HepG2 (cell line): ENCODE data around the gene WDR76. TPM values are rescaled to one million over a fixed set of nuclear protein-coding genes. Genes with fewer than 3 reads are reported as not detected.

Experiments
- ATF7-NPFF ChIP-seq: sonication (generic); formaldehyde crosslinking; IDR thresholded peaks from 2 replicates; pipeline ENCODE4 v1.8.1; 2023; ENCODE audit warnings: mild to moderate bottlenecking, low read depth, missing genetic modification reagents, moderate library complexity
- GABPB1 ChIP-seq: IDR thresholded peaks from 2 replicates; pipeline ENCODE4 v1.6.1; 2016; ENCODE audit warnings: mild to moderate bottlenecking, missing genetic modification reagents, moderate library complexity, missing compliant biosample characterization
- IKZF1 ChIP-seq: fragments of 450-650 bp; IDR thresholded peaks from 2 replicates; pipeline ENCODE4 v1.7.1; 2016
- MIXL1 ChIP-seq: IDR thresholded peaks from 2 replicates; pipeline ENCODE4 v1.6.1; 2016
- RAD21 ChIP-seq: fragments of 450-650 bp; formaldehyde crosslinking; IDR thresholded peaks from 2 replicates; pipeline ENCODE4 v1.5.0; 2020; ENCODE audit warnings: mild to moderate bottlenecking
- SALL2 ChIP-seq: sonication (generic); formaldehyde crosslinking; IDR thresholded peaks from 2 replicates; pipeline ENCODE4 v1.8.1; 2023; ENCODE audit warnings: mild to moderate bottlenecking, missing genetic modification reagents, inconsistent platforms
- SIN3A ChIP-seq: IDR thresholded peaks from 2 replicates; pipeline ENCODE4 v1.6.1; 2011; ENCODE audit warnings: low read depth, mild to moderate bottlenecking, control low read depth, low read length, borderline replicate concordance
- THAP11 ChIP-seq: IDR thresholded peaks from 2 replicates; pipeline ENCODE4 v1.6.1; 2016; ENCODE audit warnings: missing biosample characterization, missing genetic modification reagents
- U2AF1 ChIP-seq: fragments of 200-400 bp; formaldehyde crosslinking; optimal IDR thresholded peaks from 2 replicates; pipeline ENCODE3; 2017; ENCODE audit warnings: mild to moderate bottlenecking, low read depth, low read length
- XRCC5 ChIP-seq: fragments of 200-400 bp; formaldehyde crosslinking; optimal IDR thresholded peaks from 2 replicates; pipeline ENCODE3; 2017; ENCODE audit warnings: mild to moderate bottlenecking, low read length
- YY1 ChIP-seq: IDR thresholded peaks from 2 replicates; pipeline ENCODE4 v1.6.1; 2011; ENCODE audit warnings: low read length, low read depth, moderate library complexity, mild to moderate bottlenecking; ENCODE audit not compliant: insufficient read depth, insufficient replicate concordance
- ZFYVE20 ChIP-seq: sonication (generic); formaldehyde crosslinking; IDR thresholded peaks from 2 replicates; pipeline ENCODE4 v1.8.0; 2023; ENCODE audit warnings: low read depth, mild to moderate bottlenecking, moderate library complexity, missing genetic modification reagents, borderline replicate concordance
- ZNF121 ChIP-seq: sonication (generic); formaldehyde crosslinking; IDR thresholded peaks from 2 replicates; pipeline ENCODE4 v1.5.0; 2020; ENCODE audit warnings: mild to moderate bottlenecking, missing genetic modification reagents
- ZNF33B ChIP-seq: sonication (generic); formaldehyde crosslinking; IDR thresholded peaks from 2 replicates; pipeline ENCODE4 v1.5.1; 2020; ENCODE audit warnings: mild to moderate bottlenecking, missing genetic modification reagents
- ZNF792 ChIP-seq: IDR thresholded peaks from 2 replicates; pipeline ENCODE4 v1.6.1; 2016
- ZNF841 ChIP-seq: sonication (generic); formaldehyde crosslinking; IDR thresholded peaks from 2 replicates; pipeline ENCODE4 v1.8.1; 2023; ENCODE audit warnings: missing genetic modification reagents, borderline replicate concordance
- ZSCAN29 ChIP-seq: sonication (generic); formaldehyde crosslinking; conservative IDR thresholded peaks from 2 replicates; pipeline ENCODE4 v1.4.0; 2020; ENCODE audit warnings: mild to moderate bottlenecking, missing genetic modification reagents
- ZSCAN30 ChIP-seq: sonication (generic); formaldehyde crosslinking; IDR thresholded peaks from 2 replicates; pipeline ENCODE4 v1.5.0; 2020; ENCODE audit warnings: mild to moderate bottlenecking, missing genetic modification reagents
- polyA plus RNA-seq, 8 experiments: library from polyadenylated mRNA; depleted of rRNA in 3 of 8; stranded (reverse) in 7 of 8; unstranded in 1 of 8; fragments of >200 nt; fragmentation: Illumina TruSeq in 4 of 8; extraction: Trizol in 4 of 8; gene quantifications; 2 replicates each; pipeline versions ENCODE4 v1.2.1 to v1.2.3, GENCODE V29; 2011 to 2016; ENCODE audit warnings: low read depth in 4 of 8, missing spikeins in 1 of 8, mixed read lengths in 1 of 8; ENCODE audit not compliant: insufficient read depth in 1 of 8
- total RNA-seq, 5 experiments: library from RNA; depleted of rRNA; stranded (reverse); fragments of >200 nt; fragmentation: Illumina TruSeq; extraction: Trizol; gene quantifications; 2 replicates each; pipeline ENCODE4 v1.2.3, GENCODE V29; 2016; ENCODE audit warnings: low read depth in 1 of 5
- TF ChIP-seq, protein P1 (sequence below): sonication (generic); formaldehyde crosslinking; IDR thresholded peaks from 2 replicates; pipeline ENCODE4 v1.8.1; 2022; ENCODE audit warnings: low read depth, mild to moderate bottlenecking, missing genetic modification reagents
- TF ChIP-seq, protein P2 (sequence below): sonication (generic); formaldehyde crosslinking; IDR thresholded peaks from 2 replicates; pipeline ENCODE4 v1.4.0; 2020; ENCODE audit warnings: missing genetic modification reagents
- TF ChIP-seq, protein P3 (sequence below): sonication (generic); formaldehyde crosslinking; IDR thresholded peaks from 2 replicates; pipeline ENCODE4 v1.5.0; 2020; ENCODE audit warnings: mild to moderate bottlenecking, missing genetic modification reagents
- TF ChIP-seq, protein P4 (sequence below): sonication (generic); formaldehyde crosslinking; IDR thresholded peaks from 2 replicates; pipeline ENCODE4 v1.8.1; 2022; ENCODE audit warnings: mild to moderate bottlenecking, missing genetic modification reagents

WDR76 gene
- total and polyA plus RNA-seq, 2 of the 13 experiments (the other 11 are each of a cell fraction or from before 2014, with no cell fraction given), result 1.1 to 9.7 TPM

DNA sequence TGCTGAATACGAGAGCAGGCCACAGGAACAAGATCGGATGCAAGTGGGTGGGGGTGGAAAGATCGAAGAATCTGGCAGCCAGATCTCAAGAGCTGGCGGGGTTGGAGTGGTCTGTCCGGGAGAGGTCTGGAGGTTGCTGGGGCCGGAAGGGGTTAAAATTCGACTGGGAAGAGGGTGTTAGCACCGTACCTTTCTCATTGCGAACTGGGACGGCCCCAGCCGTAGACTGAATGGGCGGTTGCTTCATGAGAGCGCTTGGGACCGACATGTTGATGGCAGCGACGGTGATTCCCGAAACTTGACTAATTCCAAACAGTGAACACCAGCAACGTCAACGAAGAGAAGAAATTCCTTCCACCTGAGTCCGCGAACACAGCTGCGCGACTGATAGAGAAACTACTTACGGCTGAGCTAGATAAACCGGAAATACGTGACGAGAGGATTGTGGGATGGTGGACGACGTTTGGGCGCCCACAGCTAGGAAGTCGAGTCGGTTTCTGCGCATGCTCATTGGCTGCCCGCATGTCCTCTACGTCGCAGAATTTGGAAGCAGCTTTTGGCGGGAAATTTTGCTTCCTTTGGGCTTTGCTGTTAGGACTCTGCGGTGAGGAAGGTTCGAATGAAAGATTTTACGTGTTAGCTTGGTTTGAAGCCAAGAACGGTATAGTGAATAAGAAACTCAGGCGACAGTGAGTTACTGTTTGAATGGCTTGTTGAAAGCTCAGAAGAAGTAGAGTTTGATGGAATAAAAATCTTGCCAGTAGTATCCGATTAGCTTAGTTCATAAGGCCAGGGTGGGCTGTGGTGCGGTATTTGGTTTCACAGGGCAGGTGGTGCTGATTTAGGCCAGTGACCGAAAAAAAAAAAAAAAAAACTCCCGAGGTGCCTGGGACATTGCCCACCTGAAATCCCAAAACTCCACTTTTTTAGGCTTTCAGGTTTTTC lies 2.2 kb upstream of the WDR76 start, which contains the start of gene MFAP1 (continued):
- TF ChIP-seq, protein P1, sequence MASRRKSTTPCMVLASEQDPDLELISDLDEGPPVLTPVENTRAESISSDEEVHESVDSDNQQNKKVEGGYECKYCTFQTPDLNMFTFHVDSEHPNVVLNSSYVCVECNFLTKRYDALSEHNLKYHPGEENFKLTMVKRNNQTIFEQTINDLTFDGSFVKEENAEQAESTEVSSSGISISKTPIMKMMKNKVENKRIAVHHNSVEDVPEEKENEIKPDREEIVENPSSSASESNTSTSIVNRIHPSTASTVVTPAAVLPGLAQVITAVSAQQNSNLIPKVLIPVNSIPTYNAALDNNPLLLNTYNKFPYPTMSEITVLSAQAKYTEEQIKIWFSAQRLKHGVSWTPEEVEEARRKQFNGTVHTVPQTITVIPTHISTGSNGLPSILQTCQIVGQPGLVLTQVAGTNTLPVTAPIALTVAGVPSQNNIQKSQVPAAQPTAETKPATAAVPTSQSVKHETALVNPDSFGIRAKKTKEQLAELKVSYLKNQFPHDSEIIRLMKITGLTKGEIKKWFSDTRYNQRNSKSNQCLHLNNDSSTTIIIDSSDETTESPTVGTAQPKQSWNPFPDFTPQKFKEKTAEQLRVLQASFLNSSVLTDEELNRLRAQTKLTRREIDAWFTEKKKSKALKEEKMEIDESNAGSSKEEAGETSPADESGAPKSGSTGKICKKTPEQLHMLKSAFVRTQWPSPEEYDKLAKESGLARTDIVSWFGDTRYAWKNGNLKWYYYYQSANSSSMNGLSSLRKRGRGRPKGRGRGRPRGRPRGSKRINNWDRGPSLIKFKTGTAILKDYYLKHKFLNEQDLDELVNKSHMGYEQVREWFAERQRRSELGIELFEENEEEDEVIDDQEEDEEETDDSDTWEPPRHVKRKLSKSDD (CRISPR knock-in tag), result 0 out of 2 replicates have a peak, but pooled peaks have one; percentile 50
- 0 out of 2 replicates have a peak, but pooled peaks have one; percentile 28 for TF ChIP-seq ZSCAN30 (CRISPR knock-in tag)
- TF ChIP-seq XRCC5, result peak; percentile 68
- TF ChIP-seq ZNF841 (CRISPR knock-in tag), result no peak
- 0 out of 2 replicates have a peak, but pooled peaks have one; percentile 32 for TF ChIP-seq ZSCAN29 (CRISPR knock-in tag)
- TF ChIP-seq ZNF792 (CRISPR knock-in tag), result peak; percentile 96
- TF ChIP-seq, protein P2, sequence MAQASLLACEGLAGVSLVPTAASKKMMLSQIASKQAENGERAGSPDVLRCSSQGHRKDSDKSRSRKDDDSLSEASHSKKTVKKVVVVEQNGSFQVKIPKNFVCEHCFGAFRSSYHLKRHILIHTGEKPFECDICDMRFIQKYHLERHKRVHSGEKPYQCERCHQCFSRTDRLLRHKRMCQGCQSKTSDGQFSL, result no peak
- TF ChIP-seq GABPB1 (CRISPR knock-in tag), result peak; percentile 95
- TF ChIP-seq U2AF1, result no peak
- TF ChIP-seq, protein P3, sequence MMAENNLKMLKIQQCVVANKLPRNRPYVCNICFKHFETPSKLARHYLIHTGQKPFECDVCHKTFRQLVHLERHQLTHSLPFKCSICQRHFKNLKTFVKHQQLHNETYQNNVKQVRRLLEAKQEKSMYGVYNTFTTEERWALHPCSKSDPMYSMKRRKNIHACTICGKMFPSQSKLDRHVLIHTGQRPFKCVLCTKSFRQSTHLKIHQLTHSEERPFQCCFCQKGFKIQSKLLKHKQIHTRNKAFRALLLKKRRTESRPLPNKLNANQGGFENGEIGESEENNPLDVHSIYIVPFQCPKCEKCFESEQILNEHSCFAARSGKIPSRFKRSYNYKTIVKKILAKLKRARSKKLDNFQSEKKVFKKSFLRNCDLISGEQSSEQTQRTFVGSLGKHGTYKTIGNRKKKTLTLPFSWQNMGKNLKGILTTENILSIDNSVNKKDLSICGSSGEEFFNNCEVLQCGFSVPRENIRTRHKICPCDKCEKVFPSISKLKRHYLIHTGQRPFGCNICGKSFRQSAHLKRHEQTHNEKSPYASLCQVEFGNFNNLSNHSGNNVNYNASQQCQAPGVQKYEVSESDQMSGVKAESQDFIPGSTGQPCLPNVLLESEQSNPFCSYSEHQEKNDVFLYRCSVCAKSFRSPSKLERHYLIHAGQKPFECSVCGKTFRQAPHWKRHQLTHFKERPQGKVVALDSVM (CRISPR knock-in tag), result no peak
- TF ChIP-seq THAP11, result peak; percentile 94
- peak; percentile 68; the same call in 1 of the 2 replicates for TF ChIP-seq MIXL1
- peak; percentile 25 for TF ChIP-seq YY1
- TF ChIP-seq, protein P4, sequence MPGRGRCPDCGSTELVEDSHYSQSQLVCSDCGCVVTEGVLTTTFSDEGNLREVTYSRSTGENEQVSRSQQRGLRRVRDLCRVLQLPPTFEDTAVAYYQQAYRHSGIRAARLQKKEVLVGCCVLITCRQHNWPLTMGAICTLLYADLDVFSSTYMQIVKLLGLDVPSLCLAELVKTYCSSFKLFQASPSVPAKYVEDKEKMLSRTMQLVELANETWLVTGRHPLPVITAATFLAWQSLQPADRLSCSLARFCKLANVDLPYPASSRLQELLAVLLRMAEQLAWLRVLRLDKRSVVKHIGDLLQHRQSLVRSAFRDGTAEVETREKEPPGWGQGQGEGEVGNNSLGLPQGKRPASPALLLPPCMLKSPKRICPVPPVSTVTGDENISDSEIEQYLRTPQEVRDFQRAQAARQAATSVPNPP (CRISPR knock-in tag), result peak; percentile 63; the same call in 1 of the 2 replicates
- no peak for TF ChIP-seq ZNF121
- TF ChIP-seq IKZF1, result no peak
- 0 out of 2 replicates have a peak, but pooled peaks have one; percentile 58 for TF ChIP-seq ATF7-NPFF (CRISPR knock-in tag)
- peak; percentile 74; the same call in 1 of the 2 replicates for TF ChIP-seq SALL2 (CRISPR knock-in tag)
- no peak for TF ChIP-seq ZFYVE20
- 0 out of 2 replicates have a peak, but pooled peaks have one; percentile 58 for TF ChIP-seq ZNF33B
- TF ChIP-seq SIN3A, result peak; percentile 94
- no peak for TF ChIP-seq RAD21
